Transverse colon (tissue), 4 donors: ENCODE data around the gene PRRT1. TPM values are rescaled to one million over a fixed set of nuclear protein-coding genes. Genes with fewer than 3 reads are reported as not detected.

ENCODE experiments used
- DNase-seq: peaks from one replicate; pipeline ENCODE4 v3.0.0-alpha.2; 2019
- H3K27ac ChIP-seq, 4 donors: fragments of 200-600 bp; sonication (generic); 2 replicates each; pipeline ENCODE4 v1.5.1; 2016 to 2018; ENCODE audit warnings: inconsistent platforms in 4 of 4
- H3K27me3 ChIP-seq: fragments of 200-600 bp; sonication (generic); 2 replicates; pipeline ENCODE4 v1.5.1; 2017; ENCODE audit warnings: inconsistent platforms
- H3K36me3 ChIP-seq, 4 donors: fragments of 200-600 bp; sonication (generic); 2 replicates each; pipeline ENCODE4 v1.5.1; 2017 to 2019; ENCODE audit warnings: inconsistent platforms in 4 of 4
- H3K4me1 ChIP-seq, 4 donors: fragments of 200-600 bp; sonication (generic); 2 replicates each; pipeline ENCODE4 v1.5.1; 2017 to 2020; ENCODE audit warnings: inconsistent platforms in 4 of 4
- H3K4me3 ChIP-seq, 4 donors: fragments of 200-600 bp; sonication (generic); 1 replicate in 1 of 4; 2 replicates in 3 of 4; pipeline versions ENCODE4 v1.5.1 to v1.6.1; 2017 to 2019; ENCODE audit warnings: inconsistent platforms in 4 of 4
- H3K9me3 ChIP-seq, 2 donors: fragments of 200-600 bp; sonication (generic); 2 replicates each; pipeline ENCODE4 v1.5.1; 2017 to 2019; ENCODE audit warnings: inconsistent platforms in 2 of 2
- CTCF ChIP-seq, 5 experiments: fragments of 200-600 bp in 3 of 5; fragments of 450-650 bp in 2 of 5; sonication (generic) in 3 of 5; IDR thresholded peaks; 1 replicate in 2 of 5; 2 replicates in 3 of 5; pipeline ENCODE4 v1.5.1; 2016 to 2017; ENCODE audit warnings: antibody characterized with exemption in 5 of 5, inconsistent platforms in 3 of 5, mild to moderate bottlenecking in 2 of 5, moderate library complexity in 1 of 5
- EP300 ChIP-seq: sonication (generic); formaldehyde crosslinking; IDR thresholded peaks from one replicate; pipeline ENCODE4 v1.6.1; 2017; ENCODE audit warnings: antibody characterized with exemption, low read depth
- POLR2A ChIP-seq: fragments of 450-650 bp; IDR thresholded peaks from one replicate; pipeline ENCODE4 v1.6.1; 2016; ENCODE audit warnings: antibody characterized with exemption, mild to moderate bottlenecking, moderate library complexity
- POLR2AphosphoS5 ChIP-seq, 3 donors: sonication (generic); formaldehyde crosslinking; IDR thresholded peaks; one replicate each; pipeline ENCODE4 v1.6.1; 2016; ENCODE audit warnings: antibody characterized with exemption in 3 of 3
- WGBS, 2 donors: methylation state at CpG; one replicate each; pipeline ENCODE4 v1.1.5; 2018; ENCODE audit warnings: low coverage in 1 of 2; 5-methylcytosine and 5-hydroxymethylcytosine counted together
- in situ Hi-C, 4 donors: fragments of 200-750 bp; cut with MboI; loops; one replicate each; pipeline versions ENCODE4 v1.15.0 to v1.15.1; 2017; ENCODE audit warnings: low sequenced_read_pairs in 3 of 4, low pct_ligation_motif_present in 1 of 4, low pct_unique_long_range_greater_than_20kb in 1 of 4
- intact Hi-C: fragments of 100-400 bp; cut with DNase I; formaldehyde crosslinking; loops from one replicate; pipeline ENCODE4 v1.15.1; 2023; ENCODE audit warnings: low total_unique reads
- total RNA-seq, 4 donors: library from RNA; depleted of rRNA; stranded (reverse); fragments of >200 nt; gene quantifications; one replicate each; pipeline ENCODE4 v1.1.0, GENCODE V29; 2016

PRRT1 gene
- total RNA-seq, 4 donors from 2014 or later = 2.4 to 2.7 TPM; not detected in 2

GRCh38 chr6:32120573-32121059 lies 31.1 kb downstream of the PRRT1 start:
- H3K27ac ChIP-seq = no peak overlapping the region
- intact Hi-C loops (no loop called here), in situ Hi-C loops (no loop called here)
- H3K36me3 ChIP-seq = peaks cover 0 to 67% (median 17%) of the 10 kb centered on the region in 4 donors
- H3K4me1 ChIP-seq = peaks cover 7 to 20% (median 10%) of the 10 kb centered on the region in 4 donors
- no peak for DNase-seq
- H3K27me3 ChIP-seq = no peaks in the 10 kb centered on the region
- 92% methylated on average over 12 of the region's 12 CpGs; no CpG with 5 or more reads in 1 of the 2 donors for WGBS, 2 donors
- H3K9me3 ChIP-seq = no peaks in the 10 kb centered on the region
- H3K4me3 ChIP-seq = no peak overlapping the region
- TF ChIP-seq POLR2A (no peak), CTCF (IDR thresholded peaks at IDR 0.05) (no peak), EP300 (no peak), POLR2AphosphoS5 (IDR thresholded peaks at IDR 0.05) (no peak)

GRCh38 chr6:32118782-32119628 lies 32.7 kb downstream of the PRRT1 start:
- in situ Hi-C loops = no loop called here

DNA sequence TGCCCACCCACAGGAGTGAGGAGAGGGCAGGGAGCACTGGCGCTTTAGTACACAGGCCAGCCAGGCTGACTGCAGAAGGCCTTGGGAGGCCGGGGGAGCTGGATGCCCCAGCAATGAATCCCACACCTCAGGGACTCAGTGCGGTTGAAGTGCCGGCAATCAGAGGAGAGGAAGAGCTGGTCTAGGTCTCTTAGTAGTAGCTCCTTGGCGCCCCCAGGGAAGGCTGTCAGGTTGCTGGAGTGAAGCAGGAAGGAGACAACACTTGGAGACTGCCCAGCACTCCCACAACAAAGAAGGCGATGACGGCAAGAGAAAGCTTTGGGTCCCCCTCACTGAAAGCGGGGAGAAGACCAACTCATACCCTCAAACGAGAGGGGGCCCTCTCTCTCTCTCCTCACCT lies 34.3 kb downstream of the PRRT1 start:
- in situ Hi-C loops = no loop called here
- TF ChIP-seq POLR2A = no peak
- TF ChIP-seq POLR2AphosphoS5 (IDR thresholded peaks at IDR 0.05) = no peak
- no peak for TF ChIP-seq EP300
- no peak for TF ChIP-seq CTCF (IDR thresholded peaks at IDR 0.05)
- peaks cover 0 to 50% (median 17%) of the 10 kb centered on the region in 4 donors for H3K36me3 ChIP-seq
- no peaks in the 10 kb centered on the region for H3K9me3 ChIP-seq
- H3K27me3 ChIP-seq = no peaks in the 10 kb centered on the region
- DNase-seq = no peak
- intact Hi-C loops = no loop called here
- H3K27ac ChIP-seq = no peak overlapping the region
- WGBS, 2 donors = 92% methylated on average over 9 of the region's 9 CpGs; no CpG with 5 or more reads in 1 of the 2 donors
- H3K4me1 ChIP-seq = peaks cover 12 to 40% (median 19%) of the 10 kb centered on the region in 4 donors
- no peak overlapping the region for H3K4me3 ChIP-seq

More at GRCh38 chr6:32118782-32119628, 32.7 kb downstream of the PRRT1 start:
- Histone ChIP-seq H3K4me3 (peak overlapping the region in 1 of 4 donors; percentile 25), H3K36me3 (peaks cover 0 to 56% (median 17%) of the 10 kb centered on the region in 4 donors), H3K4me1 (peaks cover 7 to 26% (median 12%) of the 10 kb centered on the region in 4 donors), H3K27me3 (no peaks in the 10 kb centered on the region), H3K9me3 (no peaks in the 10 kb centered on the region), H3K27ac (peak overlapping the region; percentile 75 to 84 (median 78))
- 15 to 22% methylated on average over 5 to 17 of the region's 17 CpGs for WGBS, 2 donors
- TF ChIP-seq EP300 = no peak
- peak in 2 of 3 donors; percentile 42 to 50 for TF ChIP-seq POLR2AphosphoS5 (IDR thresholded peaks at IDR 0.05)
- TF ChIP-seq CTCF (IDR thresholded peaks at IDR 0.05) = peak; percentile 87 to 93 (median 89)
- intact Hi-C loops = loop anchor here (2.0 kb wide), 1 partner anchor 36 kb away; the partner anchor contains the start of gene PPT2
- DNase-seq = peak; percentile 90

DNA sequence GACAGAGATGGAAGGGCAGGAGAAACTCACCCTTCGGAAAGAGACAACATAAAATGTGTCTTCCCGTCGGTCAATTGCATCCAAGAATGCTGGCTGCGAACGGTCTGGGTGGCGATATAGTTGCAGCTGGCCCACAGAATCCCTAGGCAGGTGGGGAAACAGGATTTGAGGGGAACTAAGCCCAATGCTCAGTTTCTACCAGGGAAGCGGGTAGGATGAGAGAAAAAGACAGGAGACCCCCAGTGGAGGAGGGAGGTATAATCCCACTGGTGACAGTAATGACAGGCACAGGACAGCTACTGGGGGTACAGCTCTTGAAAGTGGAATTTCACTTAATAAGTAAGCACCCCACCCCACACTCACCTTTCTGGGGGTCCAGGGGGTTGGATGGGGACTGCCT lies 35.1 kb downstream of the PRRT1 start:
- H3K27ac ChIP-seq = no peak overlapping the region
- in situ Hi-C loops (no loop called here), intact Hi-C loops (no loop called here)
- peaks cover 0 to 46% (median 15%) of the 10 kb centered on the region in 4 donors for H3K36me3 ChIP-seq
- H3K4me1 ChIP-seq = peaks cover 12 to 47% (median 22%) of the 10 kb centered on the region in 4 donors
- no peak overlapping the region for H3K4me3 ChIP-seq
- no peaks in the 10 kb centered on the region for H3K27me3 ChIP-seq
- WGBS, 2 donors = 87% methylated on average over 7 of the region's 7 CpGs; no CpG with 5 or more reads in 1 of the 2 donors
- H3K9me3 ChIP-seq = no peaks in the 10 kb centered on the region
- TF ChIP-seq POLR2AphosphoS5 (IDR thresholded peaks at IDR 0.05) (no peak), CTCF (IDR thresholded peaks at IDR 0.05) (peak in 3 of 5 experiments; percentile 13 to 23 (median 18))
- DNase-seq = no peak
